Measurements from ENCODE around the gene CPM. TPM values are rescaled to one million over a fixed set of nuclear protein-coding genes. Genes with fewer than 3 reads are reported as not detected.
"Not testable (repeated sequence)": the region's sequence is repeated elsewhere in the genome, so short reads cannot be mapped to it uniquely, and the experiment has no call there.

The CPM gene
- total RNA-seq, 2 experiments from 2014 or later: 18.0 to 18.7 TPM

GRCh38 chr12:68871921-68872320, 61.0 kb downstream of the CPM start:
- CTCF ChIA-PET: interaction anchor here (0.6 kb wide), 1 partner anchor 160 kb away, joined by 3 read pairs; no protein-coding TSS in a partner anchor
- peak; percentile 55 for DNase-seq
- intact Hi-C loops (cut with DNase I, micrococcal nuclease): loop anchor here (1.0 kb wide), 1 partner anchor 198 kb away; no protein-coding TSS in a partner anchor
- H3K27ac Mint-ChIP-seq: no peak overlapping the region
- no peaks in the 10 kb centered on the region for H3K36me3 Mint-ChIP-seq (ENCODE audit: low read depth)
- H3K4me3 Mint-ChIP-seq: no peak overlapping the region
- ATAC-seq: peak; percentile 42
- H3K9me3 Mint-ChIP-seq (ENCODE audit: low read depth): no peaks in the 10 kb centered on the region
- POLR2A ChIA-PET: no interaction called here
- no peaks in the 10 kb centered on the region for H3K4me1 Mint-ChIP-seq
- H3K27me3 Mint-ChIP-seq: peaks cover 2% of the 10 kb centered on the region

GRCh38 chr12:68871396-68871795, 61.6 kb downstream of the CPM start:
- DNase-seq (no peak), ATAC-seq (no peak)
- Mint-ChIP-seq H3K4me3 (no peak overlapping the region), H3K27ac (no peak overlapping the region), H3K9me3 (ENCODE audit: low read depth) (no peaks in the 10 kb centered on the region), H3K36me3 (ENCODE audit: low read depth) (no peaks in the 10 kb centered on the region), H3K4me1 (no peaks in the 10 kb centered on the region), H3K27me3 (peaks cover 2% of the 10 kb centered on the region)
- intact Hi-C loops (cut with DNase I, micrococcal nuclease): no loop called here
- POLR2A ChIA-PET: no interaction called here
- CTCF ChIA-PET: interaction anchor here (1.1 to 1.2 kb wide), 2 partner anchors 9 to 83 kb away, joined by 3 read pairs; no protein-coding TSS in a partner anchor

- H3K27me3 Mint-ChIP-seq: peaks cover 2% of the 10 kb centered on the region
- DNase-seq (no peak), ATAC-seq (no peak)
- H3K36me3 Mint-ChIP-seq (ENCODE audit: low read depth): no peaks in the 10 kb centered on the region
- CTCF ChIA-PET: interaction anchor here (0.5 to 1.2 kb wide), 4 partner anchors 10 to 83 kb away, joined by 3 read pairs; no protein-coding TSS in a partner anchor
- peaks cover 3% of the 10 kb centered on the region for H3K4me1 Mint-ChIP-seq
- no peaks in the 10 kb centered on the region for H3K9me3 Mint-ChIP-seq (ENCODE audit: low read depth)
- POLR2A ChIA-PET: no interaction called here
- intact Hi-C loops (cut with DNase I, micrococcal nuclease): no loop called here
- H3K4me3 Mint-ChIP-seq: no peak overlapping the region
- H3K27ac Mint-ChIP-seq: no peak overlapping the region
These were observed 62.5 kb downstream of the CPM start for GRCh38 chr12:68870443-68870842.

- no peak for DNase-seq
- ATAC-seq: no peak
- H3K36me3 Mint-ChIP-seq (ENCODE audit: low read depth): no peaks in the 10 kb centered on the region
- POLR2A ChIA-PET: no interaction called here
- intact Hi-C loops (cut with DNase I, micrococcal nuclease): no loop called here
- no peak overlapping the region for H3K27ac Mint-ChIP-seq
- H3K4me3 Mint-ChIP-seq: no peak overlapping the region
- CTCF ChIA-PET: interaction anchor here (0.8 to 0.9 kb wide), 3 partner anchors 15 to 258 kb away, joined by 3 to 4 read pairs (median 3); no protein-coding TSS in a partner anchor
- peaks cover 2% of the 10 kb centered on the region for H3K27me3 Mint-ChIP-seq
- peaks cover 8% of the 10 kb centered on the region for H3K4me1 Mint-ChIP-seq
- no peaks in the 10 kb centered on the region for H3K9me3 Mint-ChIP-seq (ENCODE audit: low read depth)
These were observed 63.0 kb downstream of the CPM start for GRCh38 chr12:68870011-68870410.

GRCh38 chr12:68868043-68868790, 64.8 kb downstream of the CPM start:
- ATAC-seq (no peak), DNase-seq (no peak)
- ChIA-PET CTCF (interaction anchor here (1.2 to 1.4 kb wide), 2 partner anchors 202 to 206 kb away, joined by 3 to 4 read pairs; no protein-coding TSS in a partner anchor), POLR2A (interaction anchor here (0.9 kb wide), 1 partner anchor 109 kb away, joined by 4 read pairs; no protein-coding TSS in a partner anchor)
- intact Hi-C loops (cut with DNase I, micrococcal nuclease): no loop called here
- no peak overlapping the region for H3K4me3 Mint-ChIP-seq
- H3K4me1 Mint-ChIP-seq: peaks cover 8% of the 10 kb centered on the region
- no peaks in the 10 kb centered on the region for H3K9me3 Mint-ChIP-seq (ENCODE audit: low read depth)
- no peaks in the 10 kb centered on the region for H3K27me3 Mint-ChIP-seq
- no peak overlapping the region for H3K27ac Mint-ChIP-seq
- no peaks in the 10 kb centered on the region for H3K36me3 Mint-ChIP-seq (ENCODE audit: low read depth)

- intact Hi-C loops (cut with DNase I, micrococcal nuclease): no loop called here
These were observed 65.4 kb downstream of the CPM start for GRCh38 chr12:68867606-68868005.

GRCh38 chr12:68866950-68867349, 66.0 kb downstream of the CPM start:
- ChIA-PET POLR2A (no interaction called here), CTCF (interaction anchor here (0.7 to 1.4 kb wide), 2 partner anchors 45 to 207 kb away, joined by 3 to 4 read pairs; no protein-coding TSS in a partner anchor)
- Mint-ChIP-seq H3K36me3 (ENCODE audit: low read depth) (no peaks in the 10 kb centered on the region), H3K27ac (no peak overlapping the region), H3K4me1 (peaks cover 8% of the 10 kb centered on the region), H3K4me3 (no peak overlapping the region), H3K9me3 (ENCODE audit: low read depth) (no peaks in the 10 kb centered on the region), H3K27me3 (no peaks in the 10 kb centered on the region)
- intact Hi-C loops (cut with DNase I, micrococcal nuclease): no loop called here
- ATAC-seq (no peak), DNase-seq (no peak)

More at GRCh38 chr12:68867606-68868005, 65.4 kb downstream of the CPM start:
- Mint-ChIP-seq H3K36me3 (ENCODE audit: low read depth) (no peaks in the 10 kb centered on the region), H3K27ac (no peak overlapping the region), H3K27me3 (no peaks in the 10 kb centered on the region), H3K9me3 (ENCODE audit: low read depth) (no peaks in the 10 kb centered on the region), H3K4me1 (peaks cover 8% of the 10 kb centered on the region), H3K4me3 (no peak overlapping the region)
- POLR2A ChIA-PET: interaction anchor here (0.9 kb wide), 1 partner anchor 109 kb away, joined by 4 read pairs; no protein-coding TSS in a partner anchor
- ATAC-seq (no peak), DNase-seq (no peak)
- CTCF ChIA-PET: interaction anchor here (0.7 to 1.4 kb wide), 3 partner anchors 44 to 206 kb away, joined by 3 to 4 read pairs (median 4); no protein-coding TSS in a partner anchor

GRCh38 chr12:68865399-68866164, 67.4 kb downstream of the CPM start:
- H3K4me3 Mint-ChIP-seq: no peak overlapping the region
- no peak for DNase-seq
- POLR2A ChIA-PET: no interaction called here
- peak overlapping the region; percentile 19 for H3K27ac Mint-ChIP-seq
- peaks cover 8% of the 10 kb centered on the region for H3K4me1 Mint-ChIP-seq
- intact Hi-C loops (cut with DNase I, micrococcal nuclease): loop anchor here in 1 of 2 experiments (2.0 kb wide), 1 partner anchor 291 kb away; no protein-coding TSS in a partner anchor
- no peaks in the 10 kb centered on the region for H3K36me3 Mint-ChIP-seq (ENCODE audit: low read depth)
- H3K9me3 Mint-ChIP-seq (ENCODE audit: low read depth): no peaks in the 10 kb centered on the region
- ATAC-seq: no peak
- CTCF ChIA-PET: interaction anchor here (0.6 kb wide), 1 partner anchor 92 kb away, joined by 3 read pairs; no protein-coding TSS in a partner anchor
- H3K27me3 Mint-ChIP-seq: no peaks in the 10 kb centered on the region

- Mint-ChIP-seq H3K4me1 (peaks cover 8% of the 10 kb centered on the region), H3K4me3 (no peak overlapping the region), H3K27ac (no peak overlapping the region), H3K27me3 (no peaks in the 10 kb centered on the region), H3K9me3 (ENCODE audit: low read depth) (no peaks in the 10 kb centered on the region), H3K36me3 (ENCODE audit: low read depth) (no peaks in the 10 kb centered on the region)
- intact Hi-C loops (cut with DNase I, micrococcal nuclease): loop anchor here (1.0 to 5.0 kb wide), 4 partner anchors 206 to 388 kb away; no protein-coding TSS in a partner anchor
- ChIA-PET POLR2A (interaction anchor here (0.6 kb wide), 1 partner anchor 88 kb away, joined by 3 read pairs; no protein-coding TSS in a partner anchor), CTCF (interaction anchor here (0.6 kb wide), 1 partner anchor 427 kb away, joined by 3 read pairs; no protein-coding TSS in a partner anchor)
- DNase-seq: no peak
- no peak for ATAC-seq
These were observed 68.4 kb downstream of the CPM start for GRCh38 chr12:68864604-68865003.

GRCh38 chr12:68863886-68864454, 69.0 kb downstream of the CPM start:
- ATAC-seq (peak; percentile 53), DNase-seq (peak; percentile 24)
- H3K27me3 Mint-ChIP-seq; H3K9me3 Mint-ChIP-seq (ENCODE audit: low read depth); CTCF ChIA-PET; H3K36me3 Mint-ChIP-seq (ENCODE audit: low read depth); H3K4me3 Mint-ChIP-seq; H3K4me1 Mint-ChIP-seq; H3K27ac Mint-ChIP-seq; POLR2A ChIA-PET: not testable (repeated sequence)
- intact Hi-C loops (cut with DNase I, micrococcal nuclease): loop anchor here (1.0 to 5.0 kb wide), 4 partner anchors 206 to 388 kb away; no protein-coding TSS in a partner anchor
